Vagina (tissue), 2 donors: ENCODE measurements around the gene COL5A3.

ENCODE experiments used
- POLR2A ChIP-seq, 2 donors: fragments of 450-650 bp; IDR thresholded peaks; one replicate each; pipeline ENCODE4 v1.6.1; 2017; ENCODE audit warnings: antibody characterized with exemption in 2 of 2, mild to moderate bottlenecking in 2 of 2, moderate library complexity in 2 of 2
- POLR2AphosphoS5 ChIP-seq, 2 donors: sonication (generic); formaldehyde crosslinking; IDR thresholded peaks; one replicate each; pipeline ENCODE4 v1.9.0; 2017; ENCODE audit warnings: antibody characterized with exemption in 2 of 2, mild to moderate bottlenecking in 2 of 2, low read depth in 1 of 2; ENCODE audit not compliant: insufficient read depth in 1 of 2
- TF ChIP-seq, protein P1 (sequence below), 3 experiments: fragments of 450-650 bp in 2 of 3; fragments of 200-600 bp in 1 of 3; sonication (generic) in 1 of 3; IDR thresholded peaks; one replicate each; pipeline ENCODE4 v1.5.1; 2017 to 2019; ENCODE audit warnings: antibody characterized with exemption in 3 of 3, mild to moderate bottlenecking in 2 of 3, moderate library complexity in 2 of 3

DNA sequence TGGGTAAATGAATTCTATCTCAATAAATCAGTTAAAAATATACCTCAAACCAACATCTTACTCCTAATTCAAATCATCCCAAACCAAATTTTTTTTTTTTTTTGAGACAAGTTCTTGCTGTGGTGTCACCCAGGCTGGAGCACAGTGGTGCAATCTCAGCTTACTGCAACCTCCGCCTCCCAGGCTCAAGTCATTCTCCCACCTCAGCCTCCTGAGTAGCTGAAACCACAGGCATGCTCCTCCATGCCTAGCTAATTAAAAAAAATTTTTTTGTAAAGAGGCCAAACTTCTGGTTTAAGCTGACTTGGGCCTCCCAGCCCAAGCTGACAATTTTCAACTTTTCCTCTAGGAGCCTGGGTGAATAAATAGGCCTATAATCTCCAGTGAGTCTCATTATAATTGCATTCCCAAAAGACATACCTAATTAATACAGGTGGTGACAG lies 51.9 kb downstream of the COL5A3 start:
- TF ChIP-seq, protein P1, sequence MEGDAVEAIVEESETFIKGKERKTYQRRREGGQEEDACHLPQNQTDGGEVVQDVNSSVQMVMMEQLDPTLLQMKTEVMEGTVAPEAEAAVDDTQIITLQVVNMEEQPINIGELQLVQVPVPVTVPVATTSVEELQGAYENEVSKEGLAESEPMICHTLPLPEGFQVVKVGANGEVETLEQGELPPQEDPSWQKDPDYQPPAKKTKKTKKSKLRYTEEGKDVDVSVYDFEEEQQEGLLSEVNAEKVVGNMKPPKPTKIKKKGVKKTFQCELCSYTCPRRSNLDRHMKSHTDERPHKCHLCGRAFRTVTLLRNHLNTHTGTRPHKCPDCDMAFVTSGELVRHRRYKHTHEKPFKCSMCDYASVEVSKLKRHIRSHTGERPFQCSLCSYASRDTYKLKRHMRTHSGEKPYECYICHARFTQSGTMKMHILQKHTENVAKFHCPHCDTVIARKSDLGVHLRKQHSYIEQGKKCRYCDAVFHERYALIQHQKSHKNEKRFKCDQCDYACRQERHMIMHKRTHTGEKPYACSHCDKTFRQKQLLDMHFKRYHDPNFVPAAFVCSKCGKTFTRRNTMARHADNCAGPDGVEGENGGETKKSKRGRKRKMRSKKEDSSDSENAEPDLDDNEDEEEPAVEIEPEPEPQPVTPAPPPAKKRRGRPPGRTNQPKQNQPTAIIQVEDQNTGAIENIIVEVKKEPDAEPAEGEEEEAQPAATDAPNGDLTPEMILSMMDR (IDR thresholded peaks at IDR 0.05) = no peak
- no peak for TF ChIP-seq POLR2A (IDR thresholded peaks at IDR 0.05)
- TF ChIP-seq POLR2AphosphoS5 (IDR thresholded peaks at IDR 0.05; ENCODE audit: insufficient read depth in 1 of 2, low read depth in 1 of 2) = no peak
